B cell (primary cell): ENCODE measurements around the gene ACAP3. TPM values are rescaled to one million over a fixed set of nuclear protein-coding genes. Genes with fewer than 3 reads are reported as not detected.

Experiments used
- ATAC-seq: fragments of 200-7000 bp; cut with Tn5 transposase; one replicate; pipeline ENCODE4 v1.10.0; 2021; ENCODE audit warnings: low read depth, mild to moderate bottlenecking, moderate number of reproducible peaks, moderate library complexity
- CTCF ChIA-PET: fragments of 350-600 bp; sonication (Branson Sonifier 250); formaldehyde crosslinking; loops from one replicate; lab custom pipeline; 2021; ENCODE audit warnings: antibody characterized with exemption, inconsistent platforms; lab: Charles Lee
- POLR2A ChIA-PET: fragments of 350-600 bp; sonication (Branson Sonifier 250); formaldehyde crosslinking; loops from one replicate; lab custom pipeline; 2021; ENCODE audit warnings: antibody characterized with exemption; lab: Charles Lee
- DNase-seq: peaks from one replicate; pipeline ENCODE4 v3.0.0; 2013
- H2AFZ ChIP-seq: 2 replicates; pipeline ENCODE4 v1.6.1; 2012; ENCODE audit warnings: mild to moderate bottlenecking, low read depth, low read length; ENCODE audit not compliant: insufficient read depth, poor library complexity, severe bottlenecking
- H3K27ac ChIP-seq, 2 donors: 1 replicate in 1 of 2; 2 replicates in 1 of 2; pipeline ENCODE4 v1.5.1; 2012 to 2013; ENCODE audit warnings: low read length in 2 of 2, mild to moderate bottlenecking in 2 of 2, moderate library complexity in 1 of 2
- H3K27me3 ChIP-seq, 4 experiments: fragments of 200-600 bp in 1 of 4; sonication (generic) in 1 of 4; replicated peaks in 1 of 4; 1 replicate in 2 of 4; 2 replicates in 2 of 4; pipeline versions ENCODE4 v1.6.1 to v1.7.0; 2013 to 2016; ENCODE audit warnings: low read length in 3 of 4, mild to moderate bottlenecking in 2 of 4, mixed read lengths in 1 of 4, moderate library complexity in 1 of 4; ENCODE audit not compliant: insufficient read depth in 4 of 4, control insufficient read depth in 3 of 4; ENCODE audit errors: control extremely low read depth in 1 of 4
- H3K36me3 ChIP-seq, 2 experiments: replicated peaks in 1 of 2; 1 replicate in 1 of 2; 2 replicates in 1 of 2; pipeline versions ENCODE4 v1.6.1 to v1.7.1; 2013; ENCODE audit warnings: low read length in 1 of 2; ENCODE audit not compliant: insufficient read depth in 2 of 2, control insufficient read depth in 1 of 2; ENCODE audit errors: control extremely low read depth in 1 of 2, extremely low read depth in 1 of 2
- H3K4me1 ChIP-seq, 2 donors: fragments of 200-600 bp in 1 of 2; sonication (generic) in 1 of 2; 1 replicate in 1 of 2; 2 replicates in 1 of 2; pipeline versions ENCODE4 v1.5.1 to v1.6.1; 2013 to 2017; ENCODE audit warnings: low read length in 2 of 2; ENCODE audit not compliant: control insufficient read depth in 2 of 2, insufficient read depth in 2 of 2
- H3K4me2 ChIP-seq: replicated peaks from 2 replicates; pipeline ENCODE3; 2012; ENCODE audit warnings: mild to moderate bottlenecking, low read depth, low read length; ENCODE audit not compliant: poor library complexity, severe bottlenecking
- H3K4me3 ChIP-seq, 5 experiments: fragments of 200-600 bp in 1 of 5; sonication (generic) in 1 of 5; 1 replicate in 3 of 5; 2 replicates in 2 of 5; pipeline versions ENCODE4 v1.5.1 to v1.7.0; 2011 to 2016; ENCODE audit warnings: low read length in 4 of 5, mild to moderate bottlenecking in 4 of 5, low read depth in 2 of 5, control low read depth in 1 of 5, moderate library complexity in 1 of 5; ENCODE audit not compliant: insufficient read depth in 1 of 5; ENCODE audit errors: control extremely low read depth in 1 of 5, extremely low read depth in 1 of 5
- H3K79me2 ChIP-seq: fragments of 200-600 bp; sonication (generic); one replicate; pipeline ENCODE4 v1.6.0; 2016; ENCODE audit warnings: low read length; ENCODE audit not compliant: control insufficient read depth, insufficient read depth
- H3K9ac ChIP-seq: fragments of 200-600 bp; sonication (generic); 2 replicates; pipeline ENCODE4 v1.6.1; 2017; ENCODE audit warnings: mild to moderate bottlenecking, low read length, moderate library complexity
- H3K9me3 ChIP-seq, 3 donors: one replicate each; pipeline versions ENCODE4 v1.6.1 to v1.7.1; 2013; ENCODE audit warnings: low read length in 2 of 3; ENCODE audit not compliant: control insufficient read depth in 2 of 3, insufficient read depth in 1 of 3; ENCODE audit errors: control extremely low read depth in 1 of 3
- H4K20me1 ChIP-seq: 2 replicates; pipeline ENCODE4 v1.6.0; 2012; ENCODE audit warnings: mild to moderate bottlenecking, low read length; ENCODE audit not compliant: insufficient read depth, control insufficient read depth, poor library complexity, severe bottlenecking
- H3K27ac Mint-ChIP-seq: one replicate; pipeline ENCODE4 v1.8.0; 2021; ENCODE audit warnings: mixed read lengths
- H3K27me3 Mint-ChIP-seq: one replicate; pipeline ENCODE4 v1.8.0; 2021; ENCODE audit warnings: mixed read lengths
- H3K4me1 Mint-ChIP-seq: one replicate; pipeline ENCODE4 v1.8.0; 2021; ENCODE audit warnings: mixed read lengths
- H3K4me3 Mint-ChIP-seq: one replicate; pipeline ENCODE4 v1.8.0; 2021; ENCODE audit warnings: mixed read lengths
- H3K9me3 Mint-ChIP-seq: one replicate; pipeline ENCODE4 v1.8.0; 2022; ENCODE audit warnings: mixed read lengths; ENCODE audit not compliant: insufficient read depth
- EZH2 ChIP-seq: IDR thresholded peaks from 2 replicates; pipeline ENCODE4 v1.6.1; 2012; ENCODE audit warnings: borderline replicate concordance, low read depth, mild to moderate bottlenecking, moderate library complexity, low read length; ENCODE audit not compliant: insufficient read depth, poor library complexity, severe bottlenecking
- WGBS: methylation state at CpG from one replicate; pipeline ENCODE4 v1.1.5; 2013; ENCODE audit warnings: missing lambda C conversion rate; ENCODE audit not compliant: insufficient coverage; 5-methylcytosine and 5-hydroxymethylcytosine counted together
- intact Hi-C: fragments of 100-400 bp; cut with micrococcal nuclease; formaldehyde crosslinking; loops from one replicate; pipeline ENCODE4 v1.10.0; 2022
- polyA minus RNA-seq: library from RNA; depleted of rRNA, polyadenylated mRNA; stranded (reverse); fragments of >200 nt; gene quantifications from 2 replicates; pipeline ENCODE4 v1.2.3, GENCODE V29; 2012
- polyA plus RNA-seq: library from polyadenylated mRNA; depleted of rRNA; stranded (reverse); fragments of >200 nt; gene quantifications from 2 replicates; pipeline ENCODE4 v1.2.3, GENCODE V29; 2012
- total RNA-seq, 2 donors: library from RNA; stranded (reverse); fragments of 120-200 nt in 1 of 2; gene quantifications; 1 replicate in 1 of 2; 2 replicates in 1 of 2; pipeline versions ENCODE4 v1.2.3 to v1.2.4, GENCODE V29; 2013 to 2022
- TF ChIP-seq, protein P1 (sequence below): fragments of 200-600 bp; IDR thresholded peaks from one replicate; pipeline ENCODE4 v1.8.0; 2022; ENCODE audit warnings: antibody characterized with exemption, mild to moderate bottlenecking

The ACAP3 gene, protein sequence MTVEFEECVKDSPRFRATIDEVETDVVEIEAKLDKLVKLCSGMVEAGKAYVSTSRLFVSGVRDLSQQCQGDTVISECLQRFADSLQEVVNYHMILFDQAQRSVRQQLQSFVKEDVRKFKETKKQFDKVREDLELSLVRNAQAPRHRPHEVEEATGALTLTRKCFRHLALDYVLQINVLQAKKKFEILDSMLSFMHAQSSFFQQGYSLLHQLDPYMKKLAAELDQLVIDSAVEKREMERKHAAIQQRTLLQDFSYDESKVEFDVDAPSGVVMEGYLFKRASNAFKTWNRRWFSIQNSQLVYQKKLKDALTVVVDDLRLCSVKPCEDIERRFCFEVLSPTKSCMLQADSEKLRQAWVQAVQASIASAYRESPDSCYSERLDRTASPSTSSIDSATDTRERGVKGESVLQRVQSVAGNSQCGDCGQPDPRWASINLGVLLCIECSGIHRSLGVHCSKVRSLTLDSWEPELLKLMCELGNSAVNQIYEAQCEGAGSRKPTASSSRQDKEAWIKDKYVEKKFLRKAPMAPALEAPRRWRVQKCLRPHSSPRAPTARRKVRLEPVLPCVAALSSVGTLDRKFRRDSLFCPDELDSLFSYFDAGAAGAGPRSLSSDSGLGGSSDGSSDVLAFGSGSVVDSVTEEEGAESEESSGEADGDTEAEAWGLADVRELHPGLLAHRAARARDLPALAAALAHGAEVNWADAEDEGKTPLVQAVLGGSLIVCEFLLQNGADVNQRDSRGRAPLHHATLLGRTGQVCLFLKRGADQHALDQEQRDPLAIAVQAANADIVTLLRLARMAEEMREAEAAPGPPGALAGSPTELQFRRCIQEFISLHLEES
- total RNA-seq, result 40.7 and 49.1 TPM in 2 replicates
- 24.6 TPM for total RNA-seq (2013)
- 124 and 126 TPM in 2 replicates for polyA plus RNA-seq
- 57.7 and 58.6 TPM in 2 replicates for polyA minus RNA-seq

DNA sequence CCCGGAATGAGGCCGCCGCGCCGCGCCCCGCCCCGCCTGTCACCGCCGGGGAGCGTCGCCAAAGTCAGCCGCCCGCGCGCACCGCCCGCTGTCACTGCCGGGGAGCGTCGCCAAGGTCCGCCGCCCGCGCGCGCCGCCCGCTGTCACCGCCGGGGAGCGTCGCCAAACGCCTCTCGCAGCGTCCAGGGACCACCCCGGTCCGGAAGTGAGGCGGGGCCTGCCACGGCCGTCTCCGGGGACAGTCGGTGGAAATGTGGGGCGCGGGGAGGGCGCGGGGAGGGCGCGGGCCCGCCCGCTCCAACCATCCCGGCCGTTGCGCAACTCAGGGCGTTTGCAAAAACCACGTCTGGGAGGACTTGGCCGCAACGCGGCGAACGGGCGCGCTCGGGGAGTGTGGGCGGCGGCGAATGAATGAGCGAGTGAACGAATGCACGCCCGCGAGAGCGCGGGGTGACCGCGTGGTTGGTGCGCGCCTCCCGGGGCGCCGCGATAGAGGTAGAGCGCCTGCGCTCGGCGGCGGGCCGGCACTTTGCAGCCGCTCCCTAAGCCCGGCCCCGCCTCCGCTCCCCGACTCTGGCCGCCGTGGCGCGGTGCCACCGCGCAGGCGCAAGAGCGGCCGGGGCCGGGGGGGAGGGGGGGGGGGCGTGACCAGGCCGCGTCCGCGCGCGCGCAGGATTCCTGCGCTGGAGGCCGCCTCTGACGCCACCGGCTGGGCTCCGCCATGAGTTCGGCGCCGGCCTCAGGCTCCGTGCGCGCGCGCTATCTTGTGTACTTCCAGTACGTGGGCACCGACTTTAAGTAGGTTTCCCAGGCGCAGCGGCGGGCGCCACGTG lies at the start of gene ACAP3, which contains the start of gene PUSL1:
TSS of gene ACAP3 (minus strand) at position 8 of the 833 bp plus-strand sequence. CDS start 115 bp downstream, outside the sequence.
TSS of gene PUSL1 (plus strand) at position 675 of the 833 bp plus-strand sequence. CDS start at position 722, 47 bp downstream.
- peaks cover 34 to 47% of the 10 kb centered on the region in 2 donors for H3K4me1 ChIP-seq

More for the DNA sequence above, at the start of gene ACAP3, which contains the start of gene PUSL1:
- no peaks in the 10 kb centered on the region for H3K9me3 ChIP-seq
- intact Hi-C loops, result loop anchor here (1.0 to 5.0 kb wide), 5 partner anchors 16 to 296 kb away; partner anchors contain the start of genes B3GALT6, C1orf159, CPTP and INTS11
- H3K79me2 ChIP-seq, result peaks cover 39% of the 10 kb centered on the region
- TF ChIP-seq EZH2, result no peak
- TF ChIP-seq, protein P1, sequence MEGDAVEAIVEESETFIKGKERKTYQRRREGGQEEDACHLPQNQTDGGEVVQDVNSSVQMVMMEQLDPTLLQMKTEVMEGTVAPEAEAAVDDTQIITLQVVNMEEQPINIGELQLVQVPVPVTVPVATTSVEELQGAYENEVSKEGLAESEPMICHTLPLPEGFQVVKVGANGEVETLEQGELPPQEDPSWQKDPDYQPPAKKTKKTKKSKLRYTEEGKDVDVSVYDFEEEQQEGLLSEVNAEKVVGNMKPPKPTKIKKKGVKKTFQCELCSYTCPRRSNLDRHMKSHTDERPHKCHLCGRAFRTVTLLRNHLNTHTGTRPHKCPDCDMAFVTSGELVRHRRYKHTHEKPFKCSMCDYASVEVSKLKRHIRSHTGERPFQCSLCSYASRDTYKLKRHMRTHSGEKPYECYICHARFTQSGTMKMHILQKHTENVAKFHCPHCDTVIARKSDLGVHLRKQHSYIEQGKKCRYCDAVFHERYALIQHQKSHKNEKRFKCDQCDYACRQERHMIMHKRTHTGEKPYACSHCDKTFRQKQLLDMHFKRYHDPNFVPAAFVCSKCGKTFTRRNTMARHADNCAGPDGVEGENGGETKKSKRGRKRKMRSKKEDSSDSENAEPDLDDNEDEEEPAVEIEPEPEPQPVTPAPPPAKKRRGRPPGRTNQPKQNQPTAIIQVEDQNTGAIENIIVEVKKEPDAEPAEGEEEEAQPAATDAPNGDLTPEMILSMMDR, result no peak
- H3K27me3 ChIP-seq, result no peaks in the 10 kb centered on the region
- H3K9ac ChIP-seq, result peak within 1 kb of the TSS; percentile 93
- peaks cover 36% of the 10 kb centered on the region for H4K20me1 ChIP-seq
- ChIA-PET POLR2A (no interaction called here), CTCF (no interaction called here)
- H2AFZ ChIP-seq, result peak within 1 kb of the TSS; percentile 95
- Mint-ChIP-seq H3K4me1 (peaks cover 33% of the 10 kb centered on the region), H3K27me3 (no peaks in the 10 kb centered on the region), H3K4me3 (peak within 1 kb of the TSS; percentile 90), H3K9me3 (no peaks in the 10 kb centered on the region), H3K27ac (peak within 1 kb of the TSS; percentile 95)
- peak; percentile 62 for ATAC-seq
- H3K27ac ChIP-seq, result peak within 1 kb of the TSS; percentile 84 to 89
- H3K4me2 ChIP-seq, result peak within 1 kb of the TSS; percentile 99
- under 1% methylated on average over 110 of the region's 131 CpGs for WGBS
- peaks cover 0 to 18% of the 10 kb centered on the region in 2 experiments for H3K36me3 ChIP-seq
- DNase-seq, result peak; percentile 95
- peak within 1 kb of the TSS; percentile 31 to 92 (median 82) for H3K4me3 ChIP-seq
